Measurements from ENCODE around the gene PIK3AP1.
"Not testable (repeated sequence)": the region's sequence is repeated elsewhere in the genome, so short reads cannot be mapped to it uniquely, and the experiment has no call there.

Gene PIK3AP1

GRCh38 chr10:96576277-96576980 lies 143.9 kb downstream of the PIK3AP1 start:
- no peak for DNase-seq (ENCODE audit: low spot score)

DNA sequence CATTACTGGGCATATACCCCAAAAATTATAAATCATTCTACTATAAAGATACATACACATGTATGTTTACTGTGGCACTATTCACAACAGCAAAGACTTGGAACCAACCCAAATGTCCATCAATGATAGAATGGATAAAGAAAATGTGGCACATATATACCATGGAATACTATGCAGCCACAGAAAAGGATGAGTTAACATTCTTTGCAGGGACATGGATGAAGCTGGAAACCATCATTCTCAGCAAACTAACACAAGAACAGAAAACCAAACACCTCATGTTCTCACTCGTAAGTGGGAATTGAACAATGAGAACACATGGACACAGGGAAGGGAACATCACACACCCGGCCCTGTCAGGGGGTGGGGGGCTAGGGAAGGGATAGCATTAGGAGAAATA lies 145.8 kb downstream of the PIK3AP1 start:
- not testable (repeated sequence) for DNase-seq (ENCODE audit: low spot score)

GRCh38 chr10:96573036-96573435 lies 147.3 kb downstream of the PIK3AP1 start:
- no peak for DNase-seq (ENCODE audit: low spot score)

- no peak for DNase-seq (ENCODE audit: low spot score)
These were observed 149.0 kb downstream of the PIK3AP1 start for GRCh38 chr10:96570983-96571964.

GRCh38 chr10:96570511-96570910 lies 149.8 kb downstream of the PIK3AP1 start:
- no peak for DNase-seq (ENCODE audit: low spot score)

- no peak for DNase-seq (ENCODE audit: low spot score)
These were observed 151.9 kb downstream of the PIK3AP1 start for GRCh38 chr10:96568402-96568801.

DNA sequence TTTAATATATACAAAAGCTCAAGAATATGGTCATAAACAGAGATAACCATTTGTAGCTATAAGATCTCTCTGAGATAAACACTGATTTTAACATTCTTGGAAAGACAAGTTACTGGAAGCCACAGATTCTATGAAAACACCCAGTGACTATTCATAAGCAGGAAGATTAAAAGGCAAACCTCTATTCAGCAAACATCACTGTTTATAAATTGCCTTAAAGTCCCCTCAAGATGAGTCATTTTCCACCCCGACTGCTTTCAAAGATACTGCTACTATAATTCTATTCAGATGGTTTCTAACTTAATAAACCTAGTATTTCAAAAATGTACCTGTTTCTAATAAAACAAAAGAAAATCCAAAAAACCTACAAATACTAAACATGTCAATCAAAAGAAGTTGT lies 154.5 kb downstream of the PIK3AP1 start:
- DNase-seq (ENCODE audit: low spot score) = peak; percentile 37

DNA sequence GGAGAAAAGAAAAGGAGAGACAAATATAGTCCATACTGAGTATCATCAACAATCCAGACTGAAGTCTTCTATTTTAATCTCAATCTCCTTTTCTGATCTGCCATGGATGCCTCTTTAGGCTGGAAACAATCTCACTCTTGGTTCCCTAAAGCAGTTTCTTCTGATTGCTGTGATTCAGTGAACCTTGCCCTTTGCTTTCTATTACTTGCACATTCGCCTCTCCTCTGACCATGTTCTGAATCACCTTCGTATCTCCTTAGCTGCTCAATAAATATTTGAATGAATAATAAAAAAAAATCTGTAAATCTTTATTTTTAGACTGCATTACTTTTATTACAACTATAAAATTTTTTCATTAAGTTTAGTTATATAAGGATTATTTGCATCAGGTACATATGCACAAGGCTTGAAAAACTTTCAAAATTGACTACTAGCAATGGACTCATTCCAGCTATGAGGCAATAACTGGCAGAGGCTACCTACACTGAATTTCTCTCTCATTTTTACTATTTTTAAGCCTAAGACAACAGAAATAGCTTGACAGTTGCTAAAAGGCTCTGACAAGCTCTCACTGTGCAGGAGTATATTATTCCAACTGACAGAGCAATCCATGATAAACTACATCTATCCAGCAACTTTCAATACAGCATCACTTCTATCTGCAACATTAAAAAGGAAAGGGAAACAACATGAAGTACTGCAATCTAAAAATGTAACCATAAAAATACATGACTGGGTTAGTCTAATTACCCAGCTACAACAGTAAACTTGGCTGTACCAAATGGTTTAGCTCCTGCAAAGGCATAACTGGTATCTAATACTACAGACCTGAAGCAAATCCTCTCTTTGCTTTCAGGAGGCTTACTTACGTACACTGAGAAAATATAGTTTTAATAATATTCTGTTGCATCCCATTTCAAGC lies 159.1 kb downstream of the PIK3AP1 start:
- DNase-seq (ENCODE audit: low spot score) = no peak

GRCh38 chr10:96560489-96560888 lies 159.8 kb downstream of the PIK3AP1 start:
- DNase-seq (ENCODE audit: low spot score) = no peak

DNA sequence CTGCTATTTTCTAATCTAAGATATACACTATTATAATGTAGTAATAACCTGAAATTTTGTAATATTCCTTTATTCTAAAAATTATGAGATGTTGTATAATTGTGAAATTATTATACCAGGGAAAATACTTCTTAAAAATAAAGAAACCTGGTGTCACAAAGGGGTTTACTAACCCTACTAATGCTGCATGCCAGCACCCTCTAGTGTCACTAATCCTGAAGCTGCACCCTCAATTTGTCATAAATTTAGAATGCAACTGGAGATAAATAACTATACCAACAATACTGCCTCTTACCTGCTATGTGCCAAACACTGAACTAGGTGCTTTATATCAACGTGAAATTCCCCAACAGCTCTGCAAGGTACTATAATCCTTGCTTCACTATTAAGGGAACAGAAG lies 164.3 kb downstream of the PIK3AP1 start:
- DNase-seq (ENCODE audit: low spot score) = peak; percentile 49

DNA sequence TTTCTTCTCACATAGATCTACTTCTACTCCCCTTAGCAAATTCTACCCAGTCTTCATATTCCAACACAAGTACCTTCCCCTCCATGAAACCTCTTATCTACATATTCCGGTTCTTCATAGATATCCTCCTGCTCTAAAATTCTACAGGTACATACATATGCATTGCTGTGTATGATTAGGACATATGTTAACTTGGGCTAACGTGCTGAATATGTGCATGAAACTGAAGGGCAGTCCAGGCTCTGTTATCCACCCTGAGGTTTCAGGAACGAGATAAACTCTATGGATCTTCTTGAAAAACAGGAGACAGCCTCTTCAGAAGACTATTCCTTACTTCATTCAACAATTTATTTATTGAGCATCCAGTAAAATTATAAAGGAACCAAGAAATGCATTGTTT lies 165.0 kb downstream of the PIK3AP1 start:
- DNase-seq (ENCODE audit: low spot score) = no peak

GRCh38 chr10:96548589-96548988 lies 171.7 kb downstream of the PIK3AP1 start:
- no peak for DNase-seq (ENCODE audit: low spot score)

DNA sequence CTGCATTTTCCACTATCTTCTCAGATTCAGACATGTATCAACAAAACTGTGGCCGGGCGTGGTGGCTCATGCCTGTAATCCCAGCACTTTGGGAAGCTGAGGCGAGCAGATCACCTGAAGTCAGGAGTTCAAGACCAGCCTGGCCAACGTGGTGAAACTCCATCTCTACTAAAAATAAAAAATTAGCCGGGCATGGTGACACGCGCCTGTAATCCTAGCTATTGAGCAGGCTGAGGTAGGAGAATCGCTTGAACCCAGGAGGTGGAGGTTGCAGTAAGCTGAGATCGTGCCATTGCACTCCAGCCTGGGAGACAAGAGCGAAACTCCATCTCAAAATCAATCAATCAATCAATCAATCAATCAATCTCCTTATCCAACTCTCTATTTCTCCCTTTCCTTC lies 174.8 kb downstream of the PIK3AP1 start:
- DNase-seq (ENCODE audit: low spot score) = not testable (repeated sequence)

Data from hematopoietic multipotent progenitor cell treated with erythropoietin and hydrocortisone succinate and interleukin-3 and kit ligand, for 15 days (in vitro differentiated cells).